BLaER1 treated with 17β-estradiol and CSF1 and Interleukin-3, amounts not matched to agents 10 nM and 100 nM (cell line): ENCODE measurements around the gene CHRND.
"Not testable (repeated sequence)": the region's sequence is repeated elsewhere in the genome, so short reads cannot be mapped to it uniquely, and the experiment has no call there.

Experiments
- H3K27ac ChIP-seq, 11 experiments: shearing (Covaris generic); formaldehyde crosslinking; 2 replicates each; pipeline ENCODE4 v1.8.1; 2022
- H3K27me3 ChIP-seq, 11 experiments: shearing (Covaris generic); formaldehyde crosslinking; 2 replicates each; pipeline ENCODE4 v1.8.1; 2022
- H3K36me3 ChIP-seq, 11 experiments: shearing (Covaris generic); formaldehyde crosslinking; 2 replicates each; pipeline ENCODE4 v1.8.1; 2022
- H3K4me1 ChIP-seq, 10 experiments: shearing (Covaris generic); formaldehyde crosslinking; 2 replicates each; pipeline ENCODE4 v1.8.1; 2022
- H3K4me2 ChIP-seq, 11 experiments: shearing (Covaris generic); formaldehyde crosslinking; 2 replicates each; pipeline ENCODE4 v1.8.1; 2022
- H3K4me3 ChIP-seq, 10 experiments: shearing (Covaris generic); formaldehyde crosslinking; 2 replicates each; pipeline ENCODE4 v1.8.1; 2022
- H3K9ac ChIP-seq, 11 experiments: shearing (Covaris generic); formaldehyde crosslinking; 2 replicates each; pipeline ENCODE4 v1.8.1; 2022
- H3K9me3 ChIP-seq, 11 experiments: shearing (Covaris generic); formaldehyde crosslinking; replicated peaks in 1 of 11; 2 replicates each; pipeline ENCODE4 v1.8.1; 2022
- H4K20me1 ChIP-seq, 11 experiments: shearing (Covaris generic); formaldehyde crosslinking; 2 replicates each; pipeline ENCODE4 v1.8.1; 2022
- Cebpa-rat ChIP-seq, 11 experiments: shearing (Covaris generic); IDR thresholded peaks; 2 replicates each; pipeline ENCODE4 v1.8.1; 2022

CHRND gene

GRCh38 chr2:232551250-232551638 is 25.3 kb downstream of the CHRND start:
- Histone ChIP-seq H3K4me3 (peak overlapping the region; percentile 67 to 83 (median 78)), H4K20me1 (peaks cover 26 to 64% (median 53%) of the 10 kb centered on the region in 11 experiments; a peak in 18 of 22 replicates), H3K27ac (peak overlapping the region; percentile 92 to 99 (median 97)), H3K9ac (peak overlapping the region; percentile 95 to 99 (median 97)), H3K4me1 (peaks cover 27 to 81% (median 55%) of the 10 kb centered on the region in 10 experiments), H3K27me3 (no peaks in the 10 kb centered on the region), H3K36me3 (peaks cover 34 to 74% (median 61%) of the 10 kb centered on the region in 11 experiments), H3K9me3 (peaks cover 7 to 29% (median 21%) of the 10 kb centered on the region in 11 experiments; a peak in 21 of 22 replicates), H3K4me2 (peak overlapping the region; percentile 81 to 97 (median 85))
- TF ChIP-seq Cebpa-rat (IDR thresholded peaks at IDR 0.05) = no peak

- TF ChIP-seq Cebpa-rat (IDR thresholded peaks at IDR 0.05) = no peak
Observed at GRCh38 chr2:232551776-232552175, 25.8 kb downstream of the CHRND start.

DNA sequence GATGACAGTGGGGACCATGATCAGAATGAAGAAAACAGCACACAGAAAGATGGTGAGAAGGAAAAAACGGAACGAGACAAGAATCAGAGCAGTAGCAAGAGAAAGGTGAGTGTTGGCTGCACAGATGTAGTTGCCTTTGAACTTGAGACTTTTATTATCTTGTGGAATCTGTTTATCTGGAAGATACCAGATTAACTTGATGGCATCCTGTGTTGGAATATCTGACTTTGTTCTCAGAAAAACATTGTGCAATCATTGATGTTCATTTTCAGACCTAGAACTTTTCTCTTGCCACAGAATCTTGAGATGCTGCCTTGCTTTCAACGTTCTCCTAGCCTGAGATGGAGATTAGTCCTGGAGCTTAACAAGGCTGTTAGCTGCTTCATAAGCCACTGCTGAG is 30.5 kb downstream of the CHRND start:
- Histone ChIP-seq H3K4me1 (peaks cover 10 to 43% (median 26%) of the 10 kb centered on the region in 10 experiments), H3K27ac (no peak overlapping the region), H3K9me3 (no peaks in the 10 kb centered on the region), H3K9ac (no peak overlapping the region), H3K4me2 (no peak overlapping the region), H4K20me1 (peaks cover 31 to 86% (median 59%) of the 10 kb centered on the region in 11 experiments; a peak in 19 of 22 replicates), H3K4me3 (no peak overlapping the region), H3K27me3 (no peaks in the 10 kb centered on the region), H3K36me3 (peaks cover 71 to 95% (median 88%) of the 10 kb centered on the region in 11 experiments)
- peak in 4 of 11 experiments; percentile 12 to 47 (median 34); a peak in 4 of 22 replicates for TF ChIP-seq Cebpa-rat (IDR thresholded peaks at IDR 0.05)

More at GRCh38 chr2:232551776-232552175, 25.8 kb downstream of the CHRND start:
- Histone ChIP-seq H3K4me2 (peak overlapping the region; percentile 81 to 97 (median 85)), H3K4me1 (peaks cover 22 to 76% (median 50%) of the 10 kb centered on the region in 10 experiments), H3K27me3 (no peaks in the 10 kb centered on the region), H3K36me3 (peaks cover 38 to 74% (median 63%) of the 10 kb centered on the region in 11 experiments), H3K9me3 (peaks cover 7 to 28% (median 21%) of the 10 kb centered on the region in 11 experiments; a peak in 21 of 22 replicates), H3K9ac (peak overlapping the region; percentile 95 to 99 (median 97)), H4K20me1 (peaks cover 31 to 64% (median 54%) of the 10 kb centered on the region in 11 experiments; a peak in 18 of 22 replicates), H3K27ac (peak overlapping the region in 8 of 11 experiments; percentile 96 to 99 (median 97); a peak in 12 of 22 replicates), H3K4me3 (peak overlapping the region; percentile 67 to 83 (median 78))

DNA sequence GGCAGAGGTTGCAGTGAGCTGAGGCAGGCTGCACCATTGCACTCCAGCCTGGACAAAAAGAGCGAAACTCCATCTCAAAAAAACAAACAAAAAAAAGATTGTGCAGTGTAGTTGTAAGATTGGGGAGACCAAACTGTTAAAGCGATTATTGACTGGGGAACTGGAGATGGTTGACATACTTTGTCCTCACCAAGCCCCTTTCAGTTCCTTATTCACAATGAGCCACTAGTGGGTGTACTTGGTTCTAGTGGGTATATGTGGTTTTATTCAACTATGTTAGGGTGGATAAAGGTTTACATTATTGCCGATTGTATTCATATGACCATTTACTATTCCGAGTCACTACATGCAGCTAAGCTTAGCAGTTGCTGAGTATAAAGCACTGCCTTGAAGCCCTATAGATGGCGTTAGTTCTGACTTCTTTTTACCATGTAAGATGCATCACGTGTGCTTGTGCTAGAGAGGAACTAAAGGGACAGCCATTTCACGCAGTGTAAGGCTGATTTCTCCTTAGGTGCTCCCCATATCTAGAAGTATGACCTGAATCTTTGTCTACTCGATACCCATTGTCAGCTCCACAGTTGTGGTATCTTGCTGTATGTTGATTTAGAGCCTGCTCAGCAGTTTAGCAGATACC is 36.7 kb downstream of the CHRND start:
- Histone ChIP-seq H4K20me1 (peaks cover 0 to 59% (median 5%) of the 10 kb centered on the region in 11 experiments; a peak in 12 of 22 replicates), H3K9ac (no peak overlapping the region), H3K4me2 (no peak overlapping the region), H3K4me1 (peaks cover 0 to 7% (median 0%) of the 10 kb centered on the region in 10 experiments; a peak in 5 of 20 replicates), H3K36me3 (peaks cover 93 to 100% (median 97%) of the 10 kb centered on the region in 11 experiments), H3K4me3 (no peak overlapping the region), H3K9me3 (no peaks in the 10 kb centered on the region), H3K27ac (no peak overlapping the region), H3K27me3 (no peaks in the 10 kb centered on the region)
- TF ChIP-seq Cebpa-rat (IDR thresholded peaks at IDR 0.05) = no peak

DNA sequence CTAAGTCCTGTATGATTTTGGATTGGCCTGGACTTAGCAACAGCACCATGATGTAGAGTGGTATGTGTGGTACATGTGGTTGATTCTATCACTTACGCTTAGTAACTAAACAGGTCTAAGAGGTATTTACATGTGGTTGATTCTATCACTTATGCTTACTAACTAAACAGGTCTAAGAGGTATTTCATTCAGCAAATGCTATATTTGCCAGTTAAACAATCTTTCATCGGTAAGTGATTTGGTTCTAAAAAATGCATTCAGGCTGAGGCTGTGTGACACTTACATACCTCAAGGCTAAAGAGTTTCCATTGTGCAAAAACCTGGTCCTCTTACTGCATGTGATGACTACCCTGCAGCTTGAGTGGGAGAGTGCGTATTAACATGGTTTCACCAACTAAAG is 37.6 kb downstream of the CHRND start:
- Histone ChIP-seq H3K9ac (no peak overlapping the region), H3K27me3 (no peaks in the 10 kb centered on the region), H4K20me1 (peaks cover 0 to 61% (median 4%) of the 10 kb centered on the region in 11 experiments; a peak in 8 of 22 replicates), H3K9me3 (no peaks in the 10 kb centered on the region), H3K4me3 (no peak overlapping the region), H3K4me2 (no peak overlapping the region), H3K27ac (no peak overlapping the region), H3K36me3 (peaks cover 93 to 100% (median 97%) of the 10 kb centered on the region in 11 experiments), H3K4me1 (peaks cover 0 to 17% (median 0%) of the 10 kb centered on the region in 10 experiments; a peak in 7 of 20 replicates)
- TF ChIP-seq Cebpa-rat (IDR thresholded peaks at IDR 0.05) = no peak

DNA sequence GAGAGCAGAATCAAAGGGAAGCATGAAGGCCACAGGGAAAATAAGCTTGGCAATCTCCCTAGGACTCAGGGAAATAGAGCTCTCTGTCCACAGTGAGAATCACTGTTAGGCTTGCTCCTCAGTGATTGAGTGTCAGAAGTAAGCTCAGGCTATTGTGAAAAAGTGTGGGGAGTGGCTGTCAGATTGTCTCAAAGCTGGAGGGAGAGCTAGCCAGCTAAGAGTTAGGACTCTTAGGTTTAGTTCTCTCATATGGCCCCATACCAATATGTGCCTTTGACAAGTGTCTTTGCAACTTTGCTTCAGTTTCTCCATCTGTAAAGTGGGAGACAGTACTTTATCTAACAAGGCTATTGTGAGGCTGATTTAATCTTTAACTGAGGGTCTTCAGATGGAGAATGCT is 41.8 kb downstream of the CHRND start:
- TF ChIP-seq Cebpa-rat (IDR thresholded peaks at IDR 0.05) = no peak
- Histone ChIP-seq H3K9ac (no peak overlapping the region), H3K27ac (peak overlapping the region in 1 of 11 experiments; percentile 16; a peak in 1 of 22 replicates), H4K20me1 (peaks cover 0 to 50% (median 5%) of the 10 kb centered on the region in 11 experiments; a peak in 8 of 22 replicates), H3K4me2 (peak overlapping the region in 2 of 11 experiments; percentile 19 to 54; a peak in 5 of 22 replicates), H3K9me3 (no peaks in the 10 kb centered on the region), H3K4me1 (peaks cover 0 to 22% (median 0%) of the 10 kb centered on the region in 10 experiments; a peak in 7 of 20 replicates), H3K4me3 (no peak overlapping the region), H3K27me3 (no peaks in the 10 kb centered on the region), H3K36me3 (peaks cover 95 to 100% (median 100%) of the 10 kb centered on the region in 11 experiments)

DNA sequence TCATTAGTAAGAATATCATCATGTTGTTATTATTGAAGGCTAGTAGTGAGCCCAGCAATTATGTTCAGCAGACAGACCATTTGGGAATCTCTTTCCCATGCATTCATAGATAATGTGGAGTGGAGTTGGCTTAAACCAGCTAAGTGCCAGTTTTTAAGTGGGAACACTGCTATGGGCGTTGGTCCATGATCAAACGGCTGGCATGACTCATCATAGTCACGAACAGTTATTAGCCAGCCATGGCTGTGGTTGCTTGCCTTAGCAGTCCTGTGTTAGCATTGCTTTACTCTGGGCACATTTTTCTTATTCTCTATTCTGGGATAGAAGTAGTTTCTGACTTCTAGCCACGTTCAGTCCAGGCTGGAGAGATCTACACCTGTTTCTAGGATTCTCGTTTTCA is 42.2 kb downstream of the CHRND start:
- Histone ChIP-seq H3K4me3 (no peak overlapping the region), H3K9me3 (no peaks in the 10 kb centered on the region), H3K4me2 (peak overlapping the region in 2 of 11 experiments; percentile 19 to 54; a peak in 4 of 22 replicates), H4K20me1 (peaks cover 0 to 49% (median 3%) of the 10 kb centered on the region in 11 experiments; a peak in 8 of 22 replicates), H3K27ac (peak overlapping the region in 1 of 11 experiments; percentile 36; a peak in 2 of 22 replicates), H3K36me3 (peaks cover 95 to 100% (median 100%) of the 10 kb centered on the region in 11 experiments), H3K4me1 (peaks cover 0 to 22% (median 0%) of the 10 kb centered on the region in 10 experiments; a peak in 7 of 20 replicates), H3K9ac (no peak overlapping the region), H3K27me3 (no peaks in the 10 kb centered on the region)
- TF ChIP-seq Cebpa-rat (IDR thresholded peaks at IDR 0.05) = no peak

DNA sequence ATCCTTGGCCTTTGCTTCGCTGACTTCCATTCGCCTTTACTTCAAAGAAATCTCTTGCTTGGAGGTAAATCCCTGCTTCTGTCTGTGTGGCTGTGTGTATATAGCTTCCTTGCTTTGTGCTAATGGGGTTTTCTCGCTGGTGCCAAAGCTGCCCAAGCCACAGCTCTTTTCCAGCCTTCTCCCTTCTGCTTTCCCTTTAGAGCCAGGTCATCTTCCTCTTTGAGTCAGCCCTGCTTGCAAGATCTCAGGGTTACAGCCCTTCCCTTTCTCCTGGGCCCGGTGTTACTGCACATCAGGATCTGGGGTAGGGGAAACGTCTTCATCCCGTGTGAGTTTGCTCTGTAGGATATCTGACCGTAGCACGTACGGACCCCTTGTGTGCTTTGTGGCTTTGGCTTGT is 43.6 kb downstream of the CHRND start:
- Histone ChIP-seq H4K20me1 (peaks cover 0 to 50% (median 0%) of the 10 kb centered on the region in 11 experiments; a peak in 8 of 22 replicates), H3K36me3 (peaks cover 93 to 100% (median 99%) of the 10 kb centered on the region in 11 experiments), H3K4me2 (no peak overlapping the region), H3K27me3 (no peaks in the 10 kb centered on the region), H3K4me1 (peaks cover 0 to 22% (median 0%) of the 10 kb centered on the region in 10 experiments; a peak in 7 of 20 replicates), H3K4me3 (no peak overlapping the region), H3K9ac (no peak overlapping the region), H3K27ac (no peak overlapping the region), H3K9me3 (no peaks in the 10 kb centered on the region)
- no peak for TF ChIP-seq Cebpa-rat (IDR thresholded peaks at IDR 0.05)

DNA sequence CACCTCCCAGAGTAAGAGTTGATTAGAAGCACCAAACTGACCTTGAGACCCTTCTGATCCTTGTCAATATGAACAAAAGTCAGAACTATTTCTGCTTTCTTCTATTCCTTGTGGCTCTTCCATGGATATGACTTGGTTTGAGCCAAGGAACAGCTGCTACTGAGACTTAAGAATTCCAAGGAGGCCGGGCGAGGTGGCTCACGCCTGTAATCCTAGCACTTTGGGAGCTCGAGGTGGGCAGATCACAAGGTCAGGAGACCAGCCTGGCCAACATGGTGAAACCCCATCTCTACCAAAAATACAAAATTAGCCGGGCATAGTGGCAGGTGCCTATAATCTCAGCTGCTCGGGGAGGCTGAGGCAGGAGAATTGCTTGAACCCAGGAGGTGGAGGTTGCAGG is 44.5 kb downstream of the CHRND start:
- H3K9me3 ChIP-seq, H3K4me2 ChIP-seq, H3K4me3 ChIP-seq, H3K27ac ChIP-seq, H3K27me3 ChIP-seq, H3K9ac ChIP-seq: not testable (repeated sequence)
- Histone ChIP-seq H3K4me1 (peaks cover 0 to 22% (median 0%) of the 10 kb centered on the region in 10 experiments; a peak in 7 of 20 replicates), H3K36me3 (peaks cover 93 to 100% (median 99%) of the 10 kb centered on the region in 11 experiments), H4K20me1 (peaks cover 0 to 50% (median 0%) of the 10 kb centered on the region in 11 experiments; a peak in 8 of 22 replicates)
